IPS-11a (cell line): ENCODE data around the gene CENATAC.
"Not testable (repeated sequence)": the region's sequence is repeated elsewhere in the genome, so short reads cannot be mapped to it uniquely, and the experiment has no call there.

Source experiments
- H3K4me3 ChIP-seq: one replicate; pipeline ENCODE4 v1.5.1; 2013; ENCODE audit warnings: low read depth, low read length, control low read depth

The CENATAC gene

GRCh38 chr11:118997627-118998387 lies at the start of gene CENATAC:
CENATAC (plus strand) TSS chr11:118998138; CDS start chr11:118998198, 60 bp downstream.
- H3K4me3 ChIP-seq, result peak within 1 kb of the TSS; percentile 65

- no peak overlapping the region for H3K4me3 ChIP-seq
Measured at GRCh38 chr11:118953265-118953664, 44.7 kb upstream of the CENATAC start.

- not testable (repeated sequence) for H3K4me3 ChIP-seq
Measured at GRCh38 chr11:118953976-118954375, 44.0 kb upstream of the CENATAC start.

GRCh38 chr11:118956094-118956846 lies 41.7 kb upstream of the CENATAC start, which contains the start of gene UPK2:
UPK2 (plus strand) TSS chr11:118956298; CDS start chr11:118956351, 53 bp downstream.
- H3K4me3 ChIP-seq, result no peak within 1 kb of the TSS

- H3K4me3 ChIP-seq, result no peak overlapping the region
Measured at GRCh38 chr11:118956847-118957469, 41.0 kb upstream of the CENATAC start.

GRCh38 chr11:118957549-118957948 lies 40.4 kb upstream of the CENATAC start:
- no peak overlapping the region for H3K4me3 ChIP-seq

- H3K4me3 ChIP-seq, result no peak overlapping the region
Measured at GRCh38 chr11:118957968-118958367, 40.0 kb upstream of the CENATAC start.

- H3K4me3 ChIP-seq, result no peak overlapping the region
Measured at GRCh38 chr11:118958577-118958976, 39.4 kb upstream of the CENATAC start.

- H3K4me3 ChIP-seq, result no peak overlapping the region
Measured at GRCh38 chr11:118961189-118961588, 36.7 kb upstream of the CENATAC start.

- H3K4me3 ChIP-seq, result no peak overlapping the region
Measured at GRCh38 chr11:118961591-118961990, 36.3 kb upstream of the CENATAC start.

GRCh38 chr11:118969508-118969907 lies 28.4 kb upstream of the CENATAC start:
- not testable (repeated sequence) for H3K4me3 ChIP-seq

- H3K4me3 ChIP-seq, result no peak within 1 kb of the TSS
Measured at GRCh38 chr11:118971646-118972045, 26.3 kb upstream of the CENATAC start, which contains the start of gene FOXR1. FOXR1 (plus strand) TSS chr11:118971761; CDS start chr11:118971932, 171 bp downstream.

- no peak overlapping the region for H3K4me3 ChIP-seq
Measured at GRCh38 chr11:118973985-118974384, 24.0 kb upstream of the CENATAC start.

GRCh38 chr11:118975771-118976709 lies 21.9 kb upstream of the CENATAC start:
- H3K4me3 ChIP-seq, result no peak overlapping the region

- no peak overlapping the region for H3K4me3 ChIP-seq
Measured at GRCh38 chr11:118979434-118979833, 18.5 kb upstream of the CENATAC start.

GRCh38 chr11:118980191-118980881 lies 17.6 kb upstream of the CENATAC start:
- no peak overlapping the region for H3K4me3 ChIP-seq

GRCh38 chr11:118984337-118984736 lies 13.6 kb upstream of the CENATAC start:
- H3K4me3 ChIP-seq, result not testable (repeated sequence)

GRCh38 chr11:118984825-118985224 lies 13.1 kb upstream of the CENATAC start:
- no peak overlapping the region for H3K4me3 ChIP-seq

GRCh38 chr11:118988280-118988679 lies 9.7 kb upstream of the CENATAC start:
- no peak overlapping the region for H3K4me3 ChIP-seq
